ENCODE results near the gene EPS15. TPM values are rescaled to one million over a fixed set of nuclear protein-coding genes. Genes with fewer than 3 reads are reported as not detected.

Gene EPS15
- total RNA-seq, 1 donor from 2014 or later: 42.0 TPM

DNA sequence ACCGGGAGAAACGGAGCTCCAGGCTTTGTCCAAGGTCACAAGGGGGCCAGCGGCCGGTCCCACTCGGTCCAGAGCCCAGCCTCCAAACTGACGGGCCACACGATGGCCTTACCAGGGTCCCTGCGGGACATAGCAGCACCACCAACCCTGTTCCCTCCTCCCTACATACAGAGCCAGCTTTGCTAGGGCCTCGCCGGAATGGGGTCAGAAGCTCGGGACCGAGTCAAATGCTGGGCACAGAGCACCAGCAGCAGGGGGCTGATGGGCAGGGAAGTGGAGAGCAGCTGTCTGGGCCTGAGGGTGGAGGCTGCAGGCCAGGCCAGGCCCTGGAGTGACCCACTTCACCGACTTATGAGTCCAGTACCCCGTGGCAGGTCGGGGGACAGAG is 173.8 kb downstream of the EPS15 start:
- Histone ChIP-seq H3K27ac (no peak overlapping the region), H3K36me3 (no peaks in the 10 kb centered on the region), H3K4me1 (peaks cover 3% of the 10 kb centered on the region), H3K27me3 (peaks cover 41% of the 10 kb centered on the region), H3F3A (ENCODE audit: low read depth) (no peaks in the 10 kb centered on the region), H3K4me3 (peak overlapping the region; percentile 46), H3K9ac (no peak overlapping the region), H3K9me3 (ENCODE audit: low read depth) (no peaks in the 10 kb centered on the region), H2AFZ (replicated peaks) (peak overlapping the region; percentile 79), H4K20me1 (ENCODE audit: low read depth) (no peaks in the 10 kb centered on the region), H3K4me2 (peak overlapping the region; percentile 84), H3K79me2 (ENCODE audit: low read depth) (no peaks in the 10 kb centered on the region)
- peak; percentile 12 for TF ChIP-seq EZH2 (IDR thresholded peaks at IDR 0.05)
- TF ChIP-seq, protein P1, sequence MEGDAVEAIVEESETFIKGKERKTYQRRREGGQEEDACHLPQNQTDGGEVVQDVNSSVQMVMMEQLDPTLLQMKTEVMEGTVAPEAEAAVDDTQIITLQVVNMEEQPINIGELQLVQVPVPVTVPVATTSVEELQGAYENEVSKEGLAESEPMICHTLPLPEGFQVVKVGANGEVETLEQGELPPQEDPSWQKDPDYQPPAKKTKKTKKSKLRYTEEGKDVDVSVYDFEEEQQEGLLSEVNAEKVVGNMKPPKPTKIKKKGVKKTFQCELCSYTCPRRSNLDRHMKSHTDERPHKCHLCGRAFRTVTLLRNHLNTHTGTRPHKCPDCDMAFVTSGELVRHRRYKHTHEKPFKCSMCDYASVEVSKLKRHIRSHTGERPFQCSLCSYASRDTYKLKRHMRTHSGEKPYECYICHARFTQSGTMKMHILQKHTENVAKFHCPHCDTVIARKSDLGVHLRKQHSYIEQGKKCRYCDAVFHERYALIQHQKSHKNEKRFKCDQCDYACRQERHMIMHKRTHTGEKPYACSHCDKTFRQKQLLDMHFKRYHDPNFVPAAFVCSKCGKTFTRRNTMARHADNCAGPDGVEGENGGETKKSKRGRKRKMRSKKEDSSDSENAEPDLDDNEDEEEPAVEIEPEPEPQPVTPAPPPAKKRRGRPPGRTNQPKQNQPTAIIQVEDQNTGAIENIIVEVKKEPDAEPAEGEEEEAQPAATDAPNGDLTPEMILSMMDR (IDR thresholded peaks at IDR 0.05): no peak
- H3K27me3 Mint-ChIP-seq (ENCODE audit: insufficient read depth, low read depth): peaks cover 19% of the 10 kb centered on the region
- H3K27ac Mint-ChIP-seq: no peak overlapping the region
- no peak overlapping the region for H3K4me3 Mint-ChIP-seq
- no peaks in the 10 kb centered on the region for H3K9me3 Mint-ChIP-seq
- no peaks in the 10 kb centered on the region for H3K36me3 Mint-ChIP-seq
- peaks cover 10% of the 10 kb centered on the region for H3K4me1 Mint-ChIP-seq
- no peak for DNase-seq (ENCODE audit: low spot score)

DNA sequence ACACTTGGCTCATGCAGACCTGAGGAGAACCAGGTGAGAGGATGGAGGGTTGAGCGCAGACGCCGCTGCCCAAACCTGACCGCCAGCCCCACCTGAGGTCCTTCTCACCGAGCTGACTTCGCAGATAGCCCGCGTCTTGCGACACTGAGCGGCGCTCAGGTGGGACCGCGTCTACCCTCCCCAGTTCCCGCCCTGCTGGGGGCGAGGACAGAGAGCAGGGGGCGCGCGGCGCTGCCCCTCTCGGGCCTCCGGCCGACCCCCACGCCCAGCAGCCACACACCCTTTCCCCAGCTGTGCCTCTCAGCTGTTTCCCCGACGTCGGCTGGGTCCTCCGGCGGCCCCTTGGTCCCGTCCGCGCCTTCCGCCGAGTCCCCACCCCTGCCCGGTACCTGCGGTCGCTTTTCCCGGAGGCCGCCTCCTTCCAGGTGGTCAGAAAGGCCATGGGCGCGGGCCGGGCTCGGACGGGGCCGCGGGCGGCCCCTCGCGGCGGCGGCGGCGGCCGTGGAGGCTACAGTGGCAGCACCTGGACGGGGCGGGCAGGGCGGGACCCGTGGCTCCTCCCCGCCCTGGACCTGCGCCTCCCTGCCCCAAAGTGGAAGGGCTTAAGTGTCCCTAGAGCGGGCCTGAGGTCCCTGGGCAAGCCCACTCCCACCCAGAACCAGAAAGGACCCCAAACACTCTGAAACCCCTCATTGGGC is 174.3 kb downstream of the EPS15 start:
- no peak overlapping the region for H3K4me3 Mint-ChIP-seq
- Histone ChIP-seq H3F3A (ENCODE audit: low read depth) (no peaks in the 10 kb centered on the region), H2AFZ (replicated peaks) (peak overlapping the region; percentile 79), H3K27ac (no peak overlapping the region), H3K27me3 (peaks cover 41% of the 10 kb centered on the region), H3K9ac (no peak overlapping the region), H3K9me3 (ENCODE audit: low read depth) (no peaks in the 10 kb centered on the region), H3K4me1 (peaks cover 3% of the 10 kb centered on the region), H4K20me1 (ENCODE audit: low read depth) (no peaks in the 10 kb centered on the region), H3K4me3 (peak overlapping the region; percentile 46), H3K36me3 (no peaks in the 10 kb centered on the region), H3K4me2 (peak overlapping the region; percentile 84), H3K79me2 (ENCODE audit: low read depth) (no peaks in the 10 kb centered on the region)
- no peaks in the 10 kb centered on the region for H3K36me3 Mint-ChIP-seq
- H3K9me3 Mint-ChIP-seq: no peaks in the 10 kb centered on the region
- peaks cover 10% of the 10 kb centered on the region for H3K4me1 Mint-ChIP-seq
- TF ChIP-seq EZH2phosphoT487 (IDR thresholded peaks at IDR 0.05) (peak; percentile 68), EZH2 (IDR thresholded peaks at IDR 0.05) (peak; percentile 77)
- TF ChIP-seq, protein P1 (IDR thresholded peaks at IDR 0.05): peak; percentile 26
- peak; percentile 47 for DNase-seq (ENCODE audit: low spot score)
- peaks cover 19% of the 10 kb centered on the region for H3K27me3 Mint-ChIP-seq (ENCODE audit: insufficient read depth, low read depth)
- H3K27ac Mint-ChIP-seq: no peak overlapping the region

DNA sequence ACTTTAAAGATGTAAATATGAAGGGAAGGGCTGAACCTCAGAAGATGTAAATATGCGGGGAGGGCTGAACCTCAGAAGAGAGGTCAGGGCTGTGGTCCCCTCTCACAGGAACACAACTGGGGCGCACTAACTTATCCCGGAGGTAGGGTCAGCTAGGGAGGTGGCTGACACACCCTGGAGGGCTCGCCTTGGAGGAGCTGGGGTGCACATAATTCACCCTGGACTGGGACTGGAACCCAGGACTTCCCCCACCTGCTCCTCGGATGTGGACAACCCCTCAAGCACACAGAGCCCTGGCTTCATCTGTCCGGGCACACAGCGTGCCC is 174.8 kb downstream of the EPS15 start:
- Histone ChIP-seq H3F3A (ENCODE audit: low read depth) (no peaks in the 10 kb centered on the region), H3K27ac (no peak overlapping the region), H3K9ac (no peak overlapping the region), H3K4me1 (peaks cover 3% of the 10 kb centered on the region), H3K4me3 (peak overlapping the region; percentile 46), H3K9me3 (ENCODE audit: low read depth) (no peaks in the 10 kb centered on the region), H2AFZ (replicated peaks) (no peak overlapping the region), H3K27me3 (peaks cover 41% of the 10 kb centered on the region), H3K79me2 (ENCODE audit: low read depth) (no peaks in the 10 kb centered on the region), H3K36me3 (no peaks in the 10 kb centered on the region), H3K4me2 (peak overlapping the region; percentile 84), H4K20me1 (ENCODE audit: low read depth) (no peaks in the 10 kb centered on the region)
- no peak overlapping the region for H3K27ac Mint-ChIP-seq
- DNase-seq (ENCODE audit: low spot score): no peak
- no peaks in the 10 kb centered on the region for H3K36me3 Mint-ChIP-seq
- TF ChIP-seq EZH2phosphoT487 (IDR thresholded peaks at IDR 0.05): no peak
- TF ChIP-seq EZH2 (IDR thresholded peaks at IDR 0.05): no peak
- TF ChIP-seq, protein P1 (IDR thresholded peaks at IDR 0.05): no peak
- peaks cover 19% of the 10 kb centered on the region for H3K27me3 Mint-ChIP-seq (ENCODE audit: insufficient read depth, low read depth)
- H3K4me3 Mint-ChIP-seq: no peak overlapping the region
- H3K9me3 Mint-ChIP-seq: no peaks in the 10 kb centered on the region
- H3K4me1 Mint-ChIP-seq: peaks cover 10% of the 10 kb centered on the region

All from neural progenitor cell (in vitro differentiated cells).